IPS DF 6.9 (cell line): ENCODE results near the gene GNA14.

Source experiments
- DNase-seq: peaks from one replicate; pipeline ENCODE4 v3.0.0-alpha.2; 2013; ENCODE audit warnings: low read depth, low spot score
- H3K27ac ChIP-seq: one replicate; pipeline ENCODE4 v1.5.1; 2013; ENCODE audit warnings: low read length, control low read depth
- H3K27me3 ChIP-seq: 2 replicates; pipeline ENCODE4 v1.6.1; 2013; ENCODE audit warnings: mild to moderate bottlenecking, low read length; ENCODE audit not compliant: control insufficient read depth, insufficient read depth
- H3K36me3 ChIP-seq: 2 replicates; pipeline ENCODE4 v1.6.1; 2013; ENCODE audit warnings: low read length; ENCODE audit not compliant: control insufficient read depth, insufficient read depth
- H3K4me1 ChIP-seq: 2 replicates; pipeline ENCODE4 v1.6.1; 2013; ENCODE audit warnings: low read length; ENCODE audit not compliant: control insufficient read depth, insufficient read depth
- H3K4me3 ChIP-seq: 2 replicates; pipeline ENCODE4 v1.5.1; 2013; ENCODE audit warnings: mild to moderate bottlenecking, low read length
- H3K9me3 ChIP-seq: 2 replicates; pipeline ENCODE4 v1.6.1; 2013; ENCODE audit warnings: low read length, inconsistent platforms; ENCODE audit not compliant: control insufficient read depth, insufficient read depth
- WGBS: extraction: QIAGEN DNeasy Blood & Tissue Kit; methylation state at CpG from one replicate; pipeline ENCODE4 v1.1.7; 2013; ENCODE audit warnings: mixed read lengths, missing lambda C conversion rate; ENCODE audit not compliant: insufficient read length, insufficient coverage; 5-methylcytosine and 5-hydroxymethylcytosine counted together

Gene GNA14

DNA sequence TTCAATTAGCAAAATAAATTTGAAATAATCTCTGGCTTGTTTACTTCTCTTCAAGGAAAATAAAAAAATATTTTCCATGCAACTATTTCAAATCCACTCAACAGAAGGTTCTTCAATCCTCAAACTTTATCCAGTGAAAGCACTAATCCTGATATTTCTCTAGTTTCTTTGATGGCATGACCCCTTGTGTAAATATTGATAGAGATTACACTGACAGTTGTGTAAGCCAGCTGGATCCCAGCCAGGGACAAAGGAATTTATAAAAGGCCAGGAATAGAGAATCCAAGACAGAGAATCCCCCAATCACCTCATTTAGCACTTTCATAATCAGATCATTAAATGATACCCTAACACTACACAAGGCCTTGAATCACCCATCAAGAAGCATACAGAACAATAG, 135.2 kb downstream of the GNA14 start:
- DNase-seq: no peak
- no peaks in the 10 kb centered on the region for H3K27me3 ChIP-seq
- H3K36me3 ChIP-seq: no peaks in the 10 kb centered on the region
- peaks cover 2% of the 10 kb centered on the region; the same call in 1 of the 2 replicates for H3K4me1 ChIP-seq
- H3K9me3 ChIP-seq: no peaks in the 10 kb centered on the region
- H3K27ac ChIP-seq: no peak overlapping the region
- H3K4me3 ChIP-seq: no peak overlapping the region

DNA sequence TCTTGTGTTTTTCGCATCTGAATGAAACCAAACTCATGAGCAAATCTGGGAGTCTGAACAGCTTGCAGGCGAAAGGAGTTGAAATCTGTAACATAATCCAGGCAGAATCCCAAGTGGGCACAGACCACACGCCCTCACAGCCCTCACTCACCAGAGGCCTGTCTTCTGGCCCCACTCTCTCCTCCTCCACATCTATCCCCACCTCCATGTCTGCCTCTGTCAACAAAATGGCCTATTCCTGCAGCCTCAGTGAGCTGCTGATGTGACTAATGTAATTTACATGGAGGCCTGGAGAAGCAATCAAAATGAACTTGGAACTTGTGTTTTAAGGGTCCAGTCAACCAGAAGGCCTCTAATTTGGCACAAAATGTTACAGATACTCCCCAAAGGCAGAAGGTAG, 136.6 kb downstream of the GNA14 start:
- WGBS: no CpG with 5 or more reads among the region's 3 CpGs
- Histone ChIP-seq H3K27ac (no peak overlapping the region), H3K36me3 (no peaks in the 10 kb centered on the region), H3K9me3 (no peaks in the 10 kb centered on the region), H3K4me1 (peaks cover 2% of the 10 kb centered on the region; the same call in 1 of the 2 replicates), H3K4me3 (no peak overlapping the region), H3K27me3 (no peaks in the 10 kb centered on the region)
- DNase-seq: no peak

DNA sequence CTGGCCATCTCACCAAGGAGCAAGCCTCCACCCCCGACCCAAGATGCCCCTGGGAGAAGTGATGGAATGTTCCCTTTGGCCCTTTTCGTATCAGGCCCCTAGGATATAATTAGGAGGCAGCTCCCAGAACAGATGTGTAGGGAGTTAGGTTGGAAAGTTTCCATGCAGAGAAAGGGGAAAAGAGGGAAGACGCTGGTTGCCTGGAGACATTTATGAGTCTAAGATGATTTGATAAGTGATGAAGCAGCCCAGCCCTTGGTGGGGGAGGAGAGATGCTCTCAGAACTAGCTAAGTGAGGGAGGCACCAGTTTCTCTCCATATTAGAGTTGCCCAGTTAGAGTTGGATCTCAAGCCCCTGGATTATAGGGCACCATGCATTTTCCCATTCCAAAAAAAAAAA, 137.5 kb downstream of the GNA14 start:
- no peaks in the 10 kb centered on the region for H3K27me3 ChIP-seq
- WGBS: no CpG with 5 or more reads among the region's 3 CpGs
- no peak for DNase-seq
- no peak overlapping the region for H3K4me3 ChIP-seq
- no peaks in the 10 kb centered on the region for H3K9me3 ChIP-seq
- H3K27ac ChIP-seq: no peak overlapping the region
- peaks cover 2% of the 10 kb centered on the region; the same call in 1 of the 2 replicates for H3K4me1 ChIP-seq
- H3K36me3 ChIP-seq: no peaks in the 10 kb centered on the region

DNA sequence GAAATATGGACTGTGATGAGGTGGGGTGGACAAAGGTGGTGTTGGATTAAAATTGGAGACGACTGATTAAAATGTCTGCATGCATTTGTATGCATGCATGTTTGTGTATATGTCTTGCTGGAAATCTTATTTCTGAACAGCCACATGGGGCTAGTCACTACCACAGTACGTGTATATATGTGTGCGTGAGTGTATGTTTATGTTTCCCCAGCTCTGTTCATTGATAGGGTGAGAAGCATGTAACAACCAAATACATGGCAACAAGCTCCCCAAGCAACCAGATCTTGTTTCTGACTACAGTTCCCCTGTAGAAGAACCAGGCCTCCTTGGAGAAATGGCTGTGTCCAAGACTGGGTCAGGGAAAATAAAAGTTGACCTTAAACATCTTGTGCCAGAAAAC, 139.7 kb downstream of the GNA14 start:
- DNase-seq: no peak
- Histone ChIP-seq H3K4me1 (peaks cover 2% of the 10 kb centered on the region; the same call in 1 of the 2 replicates), H3K9me3 (no peaks in the 10 kb centered on the region), H3K36me3 (no peaks in the 10 kb centered on the region), H3K27ac (no peak overlapping the region), H3K27me3 (no peaks in the 10 kb centered on the region), H3K4me3 (no peak overlapping the region)
- WGBS: no CpG with 5 or more reads among the region's 3 CpGs

DNA sequence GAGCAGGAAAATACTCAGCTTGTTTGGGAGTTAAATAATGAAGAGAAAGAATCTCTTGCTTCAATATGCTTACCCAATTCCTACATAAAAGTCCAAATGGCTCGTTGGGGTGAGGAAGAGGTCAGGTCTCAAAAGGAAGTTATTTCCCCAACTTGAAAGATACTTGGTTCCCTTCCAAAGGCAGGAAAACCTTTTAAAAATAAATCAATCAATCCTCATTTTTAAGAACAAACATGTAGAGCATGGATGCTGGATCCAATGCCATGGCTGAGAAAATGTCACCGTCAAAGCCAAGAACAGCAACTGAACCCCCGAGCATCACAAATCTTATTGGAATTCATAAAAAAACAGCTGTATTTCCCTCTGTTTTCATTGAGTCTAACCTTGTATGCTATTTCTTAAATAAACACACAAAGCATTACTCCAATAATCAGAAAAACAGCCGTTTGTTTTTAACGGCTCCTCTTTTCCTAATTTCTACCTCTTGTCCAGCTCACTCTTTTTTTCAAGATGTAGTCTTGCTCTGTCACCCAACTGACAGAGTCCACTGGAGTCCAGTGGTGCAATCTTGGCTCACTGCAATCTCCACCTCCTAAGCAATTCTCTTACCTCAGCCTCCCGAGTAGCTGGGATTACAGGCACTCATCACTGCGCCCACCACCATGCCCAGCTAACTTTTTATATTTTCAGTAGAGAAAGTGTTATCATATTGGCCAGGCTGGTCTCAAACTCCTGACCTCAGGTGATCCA, 140.7 kb downstream of the GNA14 start:
- no peak for DNase-seq
- WGBS: no CpG with 5 or more reads among the region's 7 CpGs
- Histone ChIP-seq H3K36me3 (no peaks in the 10 kb centered on the region), H3K27me3 (no peaks in the 10 kb centered on the region), H3K27ac (no peak overlapping the region), H3K4me1 (peaks cover 2% of the 10 kb centered on the region; the same call in 1 of the 2 replicates), H3K9me3 (no peaks in the 10 kb centered on the region), H3K4me3 (no peak overlapping the region)

DNA sequence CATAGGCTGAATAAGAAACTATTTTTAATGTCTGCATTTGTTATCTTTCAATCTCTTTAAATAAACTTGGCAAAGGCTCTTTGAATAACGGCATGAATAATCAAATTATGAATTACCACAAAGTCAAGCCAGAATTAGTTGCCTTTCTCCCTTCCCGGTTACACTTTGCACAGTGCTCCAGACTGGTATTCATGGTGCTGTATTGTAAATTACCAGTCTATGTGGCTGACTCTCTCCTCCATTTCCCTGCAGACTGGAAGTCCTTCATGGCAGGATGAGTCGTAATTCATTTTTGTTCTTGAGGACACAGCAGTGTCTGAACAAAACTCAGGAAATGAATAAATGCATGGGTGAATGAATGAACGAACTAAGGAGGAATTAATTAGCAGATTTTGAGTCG, 142.9 kb downstream of the GNA14 start:
- H3K36me3 ChIP-seq: no peaks in the 10 kb centered on the region
- no peaks in the 10 kb centered on the region for H3K4me1 ChIP-seq
- no peaks in the 10 kb centered on the region for H3K9me3 ChIP-seq
- no peak for DNase-seq
- no peaks in the 10 kb centered on the region for H3K27me3 ChIP-seq
- no peak overlapping the region for H3K27ac ChIP-seq
- WGBS: no CpG with 5 or more reads among the region's 5 CpGs
- no peak overlapping the region for H3K4me3 ChIP-seq

DNA sequence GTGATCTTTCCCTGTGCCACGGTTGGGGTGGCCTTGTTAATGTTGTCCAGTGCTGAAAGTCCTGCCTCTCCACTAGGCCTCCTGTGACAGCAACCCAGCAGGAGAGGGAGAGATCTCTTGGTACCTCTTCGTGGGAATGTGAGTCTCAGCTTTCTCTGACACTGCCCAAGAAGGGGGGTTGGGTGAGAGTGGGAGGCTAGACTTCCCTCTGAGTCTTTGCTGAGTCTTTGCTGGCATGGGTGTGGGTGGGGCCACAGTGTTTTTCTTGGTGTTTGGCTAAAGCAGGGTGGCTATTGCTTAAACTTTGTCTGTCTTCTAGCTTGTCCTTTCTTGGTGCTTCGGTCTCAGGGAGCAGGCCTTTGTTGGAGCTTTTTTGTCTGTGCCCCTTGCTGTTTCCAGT, 145.6 kb downstream of the GNA14 start:
- Histone ChIP-seq H3K4me3 (no peak overlapping the region), H3K27me3 (no peaks in the 10 kb centered on the region), H3K27ac (no peak overlapping the region), H3K9me3 (no peaks in the 10 kb centered on the region), H3K4me1 (no peaks in the 10 kb centered on the region), H3K36me3 (no peaks in the 10 kb centered on the region)
- no peak for DNase-seq
- no CpG with 5 or more reads among the region's 3 CpGs for WGBS

DNA sequence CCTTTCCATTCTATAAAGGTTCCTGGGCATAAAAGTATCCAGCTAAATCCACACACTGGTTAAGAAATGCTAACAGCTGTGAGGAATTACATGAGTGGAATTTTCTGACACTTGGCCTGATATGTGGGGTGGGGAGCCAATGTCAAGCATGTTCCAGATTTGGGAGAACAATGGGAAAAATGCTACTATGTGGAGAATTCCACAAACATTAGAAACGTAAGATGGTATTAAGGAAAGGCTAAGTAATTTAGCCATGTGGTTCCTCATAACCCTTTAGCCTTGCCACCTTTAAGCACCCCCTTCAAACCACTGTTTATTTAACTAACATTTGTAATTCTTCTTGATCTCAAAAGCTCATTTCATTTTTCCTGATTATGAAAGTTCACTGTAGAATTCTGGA, 149.2 kb downstream of the GNA14 start:
- H3K9me3 ChIP-seq: no peaks in the 10 kb centered on the region
- H3K4me3 ChIP-seq: no peak overlapping the region
- no CpG with 5 or more reads among the region's 1 CpG for WGBS
- H3K36me3 ChIP-seq: no peaks in the 10 kb centered on the region
- no peak overlapping the region for H3K27ac ChIP-seq
- no peaks in the 10 kb centered on the region for H3K4me1 ChIP-seq
- no peak for DNase-seq
- no peaks in the 10 kb centered on the region for H3K27me3 ChIP-seq

DNA sequence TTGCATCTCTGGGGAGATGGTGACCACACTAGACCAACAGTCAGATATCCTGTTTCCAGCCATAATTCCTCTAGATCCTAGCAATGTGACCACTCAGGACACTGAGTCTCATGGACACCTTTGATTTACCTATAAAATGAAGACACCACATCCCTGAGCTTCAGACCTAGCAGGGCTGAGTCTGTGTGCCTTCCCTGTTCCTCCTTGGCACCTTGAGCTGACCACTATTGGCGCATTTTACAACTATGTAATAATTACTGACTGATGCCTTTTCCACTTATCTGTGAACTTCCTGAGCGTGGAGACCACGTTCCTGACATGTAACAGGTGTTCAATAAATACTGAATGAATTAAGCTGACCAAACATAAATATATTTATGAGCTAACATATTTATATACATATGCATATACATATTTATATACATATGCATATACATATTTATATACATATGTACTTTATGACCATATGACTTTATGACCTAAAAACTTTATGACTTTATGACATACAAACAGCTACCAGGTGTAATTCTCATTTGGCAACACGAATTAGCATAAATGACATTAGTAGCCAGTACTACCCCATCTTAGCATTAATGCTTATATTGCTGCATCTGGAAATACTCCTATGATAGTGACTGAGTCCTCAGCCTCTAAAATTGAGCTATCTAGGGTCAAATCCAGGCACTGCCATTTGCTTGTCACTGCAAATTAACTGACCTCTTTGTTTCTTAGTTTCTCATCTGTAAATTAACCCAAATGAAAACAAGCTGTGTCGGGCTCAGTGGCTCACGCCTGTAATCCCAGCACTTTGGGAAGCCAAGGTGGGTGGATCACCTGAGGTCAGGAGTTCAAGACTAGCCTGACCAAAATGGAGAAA, 150.6 kb downstream of the GNA14 start:
- H3K9me3 ChIP-seq: no peaks in the 10 kb centered on the region
- H3K36me3 ChIP-seq: no peaks in the 10 kb centered on the region
- no peaks in the 10 kb centered on the region for H3K4me1 ChIP-seq
- H3K27ac ChIP-seq: no peak overlapping the region
- WGBS: no CpG with 5 or more reads among the region's 6 CpGs
- H3K27me3 ChIP-seq: no peaks in the 10 kb centered on the region
- no peak for DNase-seq
- no peak overlapping the region for H3K4me3 ChIP-seq

DNA sequence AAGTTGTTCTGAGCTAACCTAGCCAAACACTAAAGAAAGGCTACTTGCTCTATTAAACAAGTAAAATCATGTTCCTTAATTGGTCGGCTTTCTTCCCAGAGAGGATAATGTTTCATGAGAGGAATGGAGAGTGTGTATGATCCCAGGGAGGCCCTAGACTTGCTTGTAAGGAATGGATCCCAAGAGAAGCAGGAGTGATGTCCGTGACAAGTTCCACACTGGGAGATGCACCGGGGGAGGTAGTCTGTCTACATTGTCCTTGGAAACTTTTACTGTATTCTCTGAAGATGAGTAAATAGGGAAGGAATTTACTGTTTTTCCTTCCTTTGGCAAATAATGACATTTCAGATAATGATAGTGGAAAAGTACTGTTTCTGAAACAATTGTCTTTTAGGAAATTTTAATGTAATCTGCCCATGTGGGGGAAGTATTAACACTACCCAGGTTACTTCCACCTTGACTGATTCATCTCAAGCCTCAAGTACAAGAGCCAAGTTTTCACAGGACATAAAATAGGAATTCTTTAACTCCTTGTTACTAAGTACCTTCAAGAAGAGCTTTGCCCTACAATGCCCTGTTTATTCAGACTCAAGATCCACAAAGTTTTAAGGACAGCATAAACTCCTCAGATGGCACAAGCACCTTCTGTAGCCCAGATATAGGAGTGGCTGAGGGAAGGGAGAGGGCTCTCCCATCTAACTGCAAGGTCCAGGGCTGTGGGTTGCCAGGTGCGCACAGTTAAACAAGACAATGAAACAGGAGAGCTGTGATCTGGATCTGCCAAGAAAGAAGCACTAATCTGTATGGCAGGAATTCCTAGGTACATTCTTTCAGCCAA, 152.1 kb downstream of the GNA14 start:
- no peak overlapping the region for H3K27ac ChIP-seq
- no peaks in the 10 kb centered on the region for H3K9me3 ChIP-seq
- H3K4me3 ChIP-seq: no peak overlapping the region
- H3K36me3 ChIP-seq: no peaks in the 10 kb centered on the region
- WGBS: no CpG with 5 or more reads among the region's 4 CpGs
- H3K27me3 ChIP-seq: no peaks in the 10 kb centered on the region
- DNase-seq: no peak
- H3K4me1 ChIP-seq: no peaks in the 10 kb centered on the region
